Measurements from ENCODE around the gene PDLIM7.

- TF ChIP-seq SIN3A (IDR thresholded peaks at IDR 0.05; ENCODE audit: borderline replicate concordance, insufficient read depth, low read length), result no peak
- no peak for TF ChIP-seq TAF1 (IDR thresholded peaks at IDR 0.05; ENCODE audit: borderline replicate concordance, insufficient read depth, low read length)
These were observed 26.5 kb upstream of the PDLIM7 start for GRCh38 chr5:177523711-177524538.

Data from PFSK-1 (cell line).